Smooth muscle cell (in vitro differentiated cells): ENCODE measurements around the gene INSM2. TPM values are rescaled to one million over a fixed set of nuclear protein-coding genes. Genes with fewer than 3 reads are reported as not detected.

Experiments
- DNase-seq: peaks from one replicate; lab custom pipeline; 2025; ENCODE audit not compliant: unreplicated experiment; lab: John Stamatoyannopoulos, UW
- H2AFZ ChIP-seq: fragments of 200-600 bp; sonication (generic); 2 replicates; pipeline ENCODE4 v1.6.0; 2016; ENCODE audit warnings: antibody characterized with exemption, low read depth, mild to moderate bottlenecking
- H3F3A ChIP-seq: fragments of 200-600 bp; sonication (generic); 2 replicates; pipeline ENCODE4 v1.6.0; 2017; ENCODE audit warnings: antibody characterized with exemption, low read depth
- H3K27ac ChIP-seq: fragments of 200-600 bp; sonication (generic); 2 replicates; pipeline ENCODE4 v1.5.1; 2016; ENCODE audit warnings: low read depth, mild to moderate bottlenecking
- H3K27me3 ChIP-seq: fragments of 200-600 bp; sonication (generic); 2 replicates; pipeline ENCODE4 v1.6.1; 2016; ENCODE audit warnings: low read depth, mild to moderate bottlenecking
- H3K36me3 ChIP-seq: fragments of 200-600 bp; sonication (generic); 2 replicates; pipeline ENCODE4 v1.5.1; 2016; ENCODE audit warnings: low read depth
- H3K4me1 ChIP-seq: fragments of 200-600 bp; sonication (generic); 2 replicates; pipeline ENCODE4 v1.5.1; 2016; ENCODE audit warnings: low read depth
- H3K4me2 ChIP-seq: fragments of 200-600 bp; sonication (generic); 2 replicates; pipeline ENCODE4 v1.6.0; 2016; ENCODE audit warnings: mild to moderate bottlenecking
- H3K4me3 ChIP-seq: fragments of 200-600 bp; sonication (generic); 2 replicates; pipeline ENCODE4 v1.5.1; 2016; ENCODE audit warnings: mild to moderate bottlenecking
- H3K79me2 ChIP-seq: fragments of 200-600 bp; sonication (generic); 2 replicates; pipeline ENCODE4 v1.6.0; 2016; ENCODE audit warnings: low read depth, mild to moderate bottlenecking
- H3K9ac ChIP-seq: fragments of 200-600 bp; sonication (generic); 2 replicates; pipeline ENCODE4 v1.6.0; 2016; ENCODE audit warnings: low read depth
- H3K9me3 ChIP-seq: fragments of 200-600 bp; sonication (generic); replicated peaks from 2 replicates; pipeline ENCODE4 v1.5.1; 2016; ENCODE audit warnings: low read depth
- H4K20me1 ChIP-seq: fragments of 200-600 bp; sonication (generic); 2 replicates; pipeline ENCODE4 v1.6.0; 2016; ENCODE audit warnings: low read depth
- WGBS: methylation state at CpG from one replicate; pipeline ENCODE4 v1.1.7; 2016; ENCODE audit warnings: low lambda C conversion rate; 5-methylcytosine and 5-hydroxymethylcytosine counted together
- polyA plus RNA-seq: library from polyadenylated mRNA; unstranded; fragments of >200 nt; fragmentation: Nextera tagmentation; extraction: Ambion mirVana; gene quantifications from 2 replicates; pipeline ENCODE4 v1.2.1, GENCODE V29; 2016
- total RNA-seq: library from RNA; depleted of rRNA; stranded (reverse); fragments of >200 nt; gene quantifications from 2 replicates; pipeline ENCODE4 v1.2.3, GENCODE V29; 2014
- TF ChIP-seq, protein P1 (sequence below): fragments of 200-600 bp; sonication (generic); IDR thresholded peaks from 2 replicates; pipeline ENCODE4 v1.5.1; 2017; ENCODE audit warnings: borderline replicate concordance, mild to moderate bottlenecking, antibody characterized with exemption; ENCODE audit not compliant: insufficient read depth, poor library complexity, severe bottlenecking

The INSM2 gene
- total and polyA plus RNA-seq, 2 experiments from 2014 or later = not detected

- peaks cover 1% of the 10 kb centered on the region for H3K4me1 ChIP-seq
- DNase-seq = no peak
- H3K36me3 ChIP-seq = no peaks in the 10 kb centered on the region
- H3K79me2 ChIP-seq = no peaks in the 10 kb centered on the region
- H4K20me1 ChIP-seq = peaks cover 1% of the 10 kb centered on the region
- no peak overlapping the region for H3K9ac ChIP-seq
- H2AFZ ChIP-seq = no peak overlapping the region
- H3K27me3 ChIP-seq = peaks cover 26% of the 10 kb centered on the region
- TF ChIP-seq, protein P1, sequence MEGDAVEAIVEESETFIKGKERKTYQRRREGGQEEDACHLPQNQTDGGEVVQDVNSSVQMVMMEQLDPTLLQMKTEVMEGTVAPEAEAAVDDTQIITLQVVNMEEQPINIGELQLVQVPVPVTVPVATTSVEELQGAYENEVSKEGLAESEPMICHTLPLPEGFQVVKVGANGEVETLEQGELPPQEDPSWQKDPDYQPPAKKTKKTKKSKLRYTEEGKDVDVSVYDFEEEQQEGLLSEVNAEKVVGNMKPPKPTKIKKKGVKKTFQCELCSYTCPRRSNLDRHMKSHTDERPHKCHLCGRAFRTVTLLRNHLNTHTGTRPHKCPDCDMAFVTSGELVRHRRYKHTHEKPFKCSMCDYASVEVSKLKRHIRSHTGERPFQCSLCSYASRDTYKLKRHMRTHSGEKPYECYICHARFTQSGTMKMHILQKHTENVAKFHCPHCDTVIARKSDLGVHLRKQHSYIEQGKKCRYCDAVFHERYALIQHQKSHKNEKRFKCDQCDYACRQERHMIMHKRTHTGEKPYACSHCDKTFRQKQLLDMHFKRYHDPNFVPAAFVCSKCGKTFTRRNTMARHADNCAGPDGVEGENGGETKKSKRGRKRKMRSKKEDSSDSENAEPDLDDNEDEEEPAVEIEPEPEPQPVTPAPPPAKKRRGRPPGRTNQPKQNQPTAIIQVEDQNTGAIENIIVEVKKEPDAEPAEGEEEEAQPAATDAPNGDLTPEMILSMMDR = no peak
- no peak overlapping the region for H3K27ac ChIP-seq
- no peaks in the 10 kb centered on the region for H3K9me3 ChIP-seq
- no peaks in the 10 kb centered on the region for H3F3A ChIP-seq
- H3K4me2 ChIP-seq = no peak overlapping the region
- no peak overlapping the region for H3K4me3 ChIP-seq
- WGBS = 86% methylated on average over 2 of the region's 2 CpGs
Observed at GRCh38 chr14:35539969-35540368, 6.0 kb downstream of the INSM2 start.

DNA sequence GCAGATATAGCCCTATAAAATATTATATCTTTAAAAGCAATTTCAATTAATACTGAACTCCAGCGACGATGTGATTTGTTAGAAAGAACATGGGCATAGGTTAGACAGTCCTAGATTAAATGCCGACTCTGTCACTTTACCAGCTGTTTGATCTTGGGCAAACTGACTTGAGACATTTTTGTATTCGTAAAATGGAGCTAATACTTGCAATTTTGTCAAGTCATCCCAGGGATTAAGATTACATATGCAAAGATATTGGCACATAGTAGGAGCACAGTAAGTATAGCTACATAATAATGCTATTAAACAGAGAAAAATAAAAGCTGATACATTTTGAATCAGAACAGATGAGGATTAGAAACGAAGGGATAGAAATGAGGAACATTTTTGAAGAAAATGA lies 9.0 kb downstream of the INSM2 start:
- 97% methylated on average over 5 of the region's 5 CpGs for WGBS

GRCh38 chr14:35549551-35549950 lies 15.6 kb downstream of the INSM2 start:
- WGBS = 93% methylated on average over 4 of the region's 4 CpGs
- no peak overlapping the region for H3K4me3 ChIP-seq

More for the DNA sequence above, 9.0 kb downstream of the INSM2 start:
- Histone ChIP-seq H4K20me1 (no peaks in the 10 kb centered on the region), H3K79me2 (no peaks in the 10 kb centered on the region), H2AFZ (no peak overlapping the region), H3K27me3 (no peaks in the 10 kb centered on the region), H3K4me1 (no peaks in the 10 kb centered on the region), H3K4me3 (no peak overlapping the region), H3K9me3 (no peaks in the 10 kb centered on the region), H3K27ac (no peak overlapping the region), H3K4me2 (no peak overlapping the region), H3K9ac (no peak overlapping the region), H3F3A (no peaks in the 10 kb centered on the region), H3K36me3 (no peaks in the 10 kb centered on the region)
- no peak for DNase-seq
- TF ChIP-seq, protein P1 = no peak

DNA sequence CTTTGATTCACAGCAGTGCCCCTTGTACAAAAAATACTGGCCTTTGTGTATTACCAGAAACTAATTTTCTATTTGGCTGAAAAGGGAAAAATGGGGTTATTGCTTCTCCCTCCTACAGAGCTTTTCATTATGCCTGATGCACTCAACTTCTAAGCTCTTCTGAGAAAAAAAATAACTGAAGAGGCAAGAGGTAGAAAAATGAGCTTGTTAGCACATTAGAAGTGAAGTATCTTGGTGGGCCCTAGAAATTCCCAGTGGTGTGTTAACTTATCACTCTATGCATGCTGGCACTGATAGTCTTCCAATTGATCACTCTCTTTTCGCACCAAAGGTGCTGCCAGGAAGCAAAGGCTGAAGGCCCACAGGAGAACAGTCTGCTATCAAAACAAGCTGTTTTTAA lies 17.1 kb downstream of the INSM2 start:
- no peaks in the 10 kb centered on the region for H4K20me1 ChIP-seq
- no peak overlapping the region for H3K9ac ChIP-seq
- 93% methylated on average over 1 of the region's 1 CpG for WGBS

More at GRCh38 chr14:35549551-35549950, 15.6 kb downstream of the INSM2 start:
- H3K9me3 ChIP-seq = no peaks in the 10 kb centered on the region
- no peaks in the 10 kb centered on the region for H3K79me2 ChIP-seq
- H4K20me1 ChIP-seq = no peaks in the 10 kb centered on the region
- H3K9ac ChIP-seq = no peak overlapping the region
- H3K4me2 ChIP-seq = no peak overlapping the region
- TF ChIP-seq, protein P1 = no peak
- H2AFZ ChIP-seq = no peak overlapping the region
- no peaks in the 10 kb centered on the region for H3F3A ChIP-seq
- H3K27me3 ChIP-seq = no peaks in the 10 kb centered on the region
- no peak overlapping the region for H3K27ac ChIP-seq
- H3K36me3 ChIP-seq = no peaks in the 10 kb centered on the region
- H3K4me1 ChIP-seq = peaks cover 15% of the 10 kb centered on the region
- no peak for DNase-seq

More for the DNA sequence above, 17.1 kb downstream of the INSM2 start:
- Histone ChIP-seq H3K4me3 (no peak overlapping the region), H3F3A (no peaks in the 10 kb centered on the region), H3K27me3 (no peaks in the 10 kb centered on the region), H3K4me2 (no peak overlapping the region), H2AFZ (no peak overlapping the region), H3K4me1 (peaks cover 18% of the 10 kb centered on the region), H3K9me3 (no peaks in the 10 kb centered on the region), H3K36me3 (no peaks in the 10 kb centered on the region), H3K27ac (no peak overlapping the region), H3K79me2 (no peaks in the 10 kb centered on the region)
- no peak for DNase-seq
- TF ChIP-seq, protein P1 = no peak
